ENCODE results near the gene TIGD3.
A peak's percentile ranks its signal among the peaks of the same experiment; 100 is the strongest.

TIGD3 gene

DNA sequence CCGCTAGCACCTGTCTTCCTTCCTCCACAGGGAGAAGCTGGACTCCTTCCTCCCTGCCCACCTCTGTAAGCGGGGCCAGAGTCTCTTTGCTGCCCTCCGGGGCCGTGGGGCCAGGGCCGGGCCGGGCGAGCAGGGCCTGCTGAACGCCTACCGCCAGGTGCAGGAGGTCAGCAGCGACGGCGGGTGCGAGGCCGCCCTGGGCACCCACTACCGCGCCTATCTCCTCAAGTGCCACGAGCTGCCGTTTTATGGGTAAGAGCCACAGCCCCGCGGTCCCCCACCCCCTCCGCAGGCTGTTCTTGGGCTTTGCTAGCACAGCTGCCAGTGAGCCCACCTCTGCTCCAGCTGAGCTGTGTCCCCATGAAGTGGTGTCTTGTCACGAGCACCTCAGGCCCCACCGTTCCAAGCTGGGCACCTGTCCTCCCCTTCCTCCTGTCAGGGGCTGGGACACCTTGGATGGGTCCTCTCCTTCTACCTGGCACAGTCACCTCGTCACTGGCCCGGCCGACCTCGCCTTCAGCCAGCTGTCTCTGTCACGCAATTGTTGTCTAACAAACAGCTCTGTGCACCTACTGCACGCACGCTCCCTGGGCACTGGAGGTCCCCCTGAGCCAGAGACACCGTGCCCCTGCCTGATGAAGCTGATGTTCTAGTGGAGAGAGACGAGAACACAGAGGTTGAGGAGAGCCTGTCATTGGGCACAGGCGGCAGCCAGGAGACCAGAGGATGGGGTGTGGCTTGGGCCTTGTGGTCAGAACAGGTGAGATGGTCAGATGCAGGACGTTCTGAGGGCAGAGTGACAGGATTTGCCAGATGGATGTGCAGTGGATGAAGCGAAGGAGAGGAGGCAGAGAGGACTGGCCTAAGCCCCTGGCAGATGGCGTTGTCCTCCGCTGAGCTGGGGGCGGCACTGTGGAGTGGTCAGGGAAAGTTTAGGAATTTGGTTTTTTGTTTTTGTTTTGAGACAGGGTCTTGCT, 42.5 kb downstream of the TIGD3 start:
- TF ChIP-seq, protein P1, sequence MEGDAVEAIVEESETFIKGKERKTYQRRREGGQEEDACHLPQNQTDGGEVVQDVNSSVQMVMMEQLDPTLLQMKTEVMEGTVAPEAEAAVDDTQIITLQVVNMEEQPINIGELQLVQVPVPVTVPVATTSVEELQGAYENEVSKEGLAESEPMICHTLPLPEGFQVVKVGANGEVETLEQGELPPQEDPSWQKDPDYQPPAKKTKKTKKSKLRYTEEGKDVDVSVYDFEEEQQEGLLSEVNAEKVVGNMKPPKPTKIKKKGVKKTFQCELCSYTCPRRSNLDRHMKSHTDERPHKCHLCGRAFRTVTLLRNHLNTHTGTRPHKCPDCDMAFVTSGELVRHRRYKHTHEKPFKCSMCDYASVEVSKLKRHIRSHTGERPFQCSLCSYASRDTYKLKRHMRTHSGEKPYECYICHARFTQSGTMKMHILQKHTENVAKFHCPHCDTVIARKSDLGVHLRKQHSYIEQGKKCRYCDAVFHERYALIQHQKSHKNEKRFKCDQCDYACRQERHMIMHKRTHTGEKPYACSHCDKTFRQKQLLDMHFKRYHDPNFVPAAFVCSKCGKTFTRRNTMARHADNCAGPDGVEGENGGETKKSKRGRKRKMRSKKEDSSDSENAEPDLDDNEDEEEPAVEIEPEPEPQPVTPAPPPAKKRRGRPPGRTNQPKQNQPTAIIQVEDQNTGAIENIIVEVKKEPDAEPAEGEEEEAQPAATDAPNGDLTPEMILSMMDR (IDR thresholded peaks at IDR 0.05): no peak
- TF ChIP-seq ZFX (IDR thresholded peaks at IDR 0.05; ENCODE audit: borderline replicate concordance): no peak

DNA sequence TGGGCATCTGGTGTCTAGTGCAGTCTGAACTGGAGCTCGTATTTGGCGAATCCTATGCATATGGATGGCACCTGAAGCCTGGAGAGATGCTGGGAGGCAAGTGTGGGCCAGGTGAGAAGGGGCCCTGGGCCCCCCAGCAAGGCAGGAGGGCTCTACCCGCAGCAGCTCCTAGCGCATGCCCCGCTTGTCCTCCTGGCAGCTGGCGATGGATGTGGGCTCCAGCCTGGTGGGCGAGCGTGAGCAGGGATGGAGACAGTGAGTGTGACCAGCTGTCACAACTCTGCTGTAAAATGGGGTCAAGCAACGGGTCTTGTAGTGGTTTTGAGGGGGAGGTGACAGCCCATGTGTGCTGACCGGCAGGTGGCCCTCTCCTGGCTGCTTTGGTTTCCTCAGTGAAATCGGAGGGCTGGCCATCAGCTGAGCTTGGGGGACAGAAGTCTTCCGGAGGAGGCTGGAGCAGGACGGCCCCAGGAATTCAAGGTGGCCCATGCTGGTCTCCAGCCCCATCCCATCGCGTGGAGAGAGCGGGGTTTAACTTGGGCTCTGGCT, 43.9 kb downstream of the TIGD3 start:
- TF ChIP-seq, protein P1 (IDR thresholded peaks at IDR 0.05): no peak
- no peak for TF ChIP-seq ZFX (IDR thresholded peaks at IDR 0.05; ENCODE audit: borderline replicate concordance)
- no peak overlapping the region for H3K27ac ChIP-seq

More for the DNA sequence above, 42.5 kb downstream of the TIGD3 start:
- H3K27ac ChIP-seq: no peak overlapping the region

DNA sequence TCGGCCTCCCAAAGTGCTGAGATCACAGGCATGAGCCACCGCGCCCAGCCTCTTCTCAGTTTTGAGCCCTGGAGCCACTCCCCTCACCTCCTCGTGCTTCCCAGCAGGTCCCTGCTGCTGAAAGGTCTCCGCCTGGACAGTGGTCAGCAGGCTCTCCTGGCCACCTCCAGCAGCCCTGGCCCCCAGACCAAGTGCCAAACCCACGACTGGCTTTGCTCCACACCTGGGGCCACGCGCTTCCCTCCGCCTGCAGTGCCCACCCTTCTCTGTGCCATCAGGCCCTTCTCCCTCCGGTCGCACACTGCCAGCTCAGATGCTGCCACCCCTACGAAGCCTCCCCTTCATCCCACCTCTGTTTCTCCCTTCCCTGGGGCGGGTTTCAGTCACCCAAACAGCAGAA, 44.7 kb downstream of the TIGD3 start:
- no peak for TF ChIP-seq ZFX (IDR thresholded peaks at IDR 0.05; ENCODE audit: borderline replicate concordance)
- TF ChIP-seq, protein P1 (IDR thresholded peaks at IDR 0.05): no peak
- H3K27ac ChIP-seq: no peak overlapping the region

DNA sequence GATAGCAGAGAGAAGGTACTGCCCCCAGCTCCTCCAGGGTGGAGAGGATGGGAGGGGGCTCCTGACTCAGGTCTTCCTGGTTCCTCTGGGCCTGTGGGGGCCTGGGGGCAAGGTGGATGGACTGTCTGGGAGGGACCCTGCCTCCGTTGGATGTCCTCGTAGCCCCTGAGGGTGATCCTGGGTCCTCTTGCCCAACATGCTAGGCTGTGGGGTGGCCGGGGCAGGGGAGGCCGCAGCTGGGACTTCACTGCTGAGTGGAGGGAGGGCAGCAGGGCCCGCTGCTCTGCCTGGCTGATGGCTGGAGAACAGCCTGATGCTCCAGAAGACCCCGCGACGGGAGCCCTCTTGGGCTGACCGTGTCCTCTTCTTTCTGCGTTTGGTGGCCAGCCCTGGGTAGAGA, 45.3 kb downstream of the TIGD3 start:
- TF ChIP-seq, protein P1 (IDR thresholded peaks at IDR 0.05): no peak
- TF ChIP-seq ZFX (IDR thresholded peaks at IDR 0.05; ENCODE audit: borderline replicate concordance): no peak

DNA sequence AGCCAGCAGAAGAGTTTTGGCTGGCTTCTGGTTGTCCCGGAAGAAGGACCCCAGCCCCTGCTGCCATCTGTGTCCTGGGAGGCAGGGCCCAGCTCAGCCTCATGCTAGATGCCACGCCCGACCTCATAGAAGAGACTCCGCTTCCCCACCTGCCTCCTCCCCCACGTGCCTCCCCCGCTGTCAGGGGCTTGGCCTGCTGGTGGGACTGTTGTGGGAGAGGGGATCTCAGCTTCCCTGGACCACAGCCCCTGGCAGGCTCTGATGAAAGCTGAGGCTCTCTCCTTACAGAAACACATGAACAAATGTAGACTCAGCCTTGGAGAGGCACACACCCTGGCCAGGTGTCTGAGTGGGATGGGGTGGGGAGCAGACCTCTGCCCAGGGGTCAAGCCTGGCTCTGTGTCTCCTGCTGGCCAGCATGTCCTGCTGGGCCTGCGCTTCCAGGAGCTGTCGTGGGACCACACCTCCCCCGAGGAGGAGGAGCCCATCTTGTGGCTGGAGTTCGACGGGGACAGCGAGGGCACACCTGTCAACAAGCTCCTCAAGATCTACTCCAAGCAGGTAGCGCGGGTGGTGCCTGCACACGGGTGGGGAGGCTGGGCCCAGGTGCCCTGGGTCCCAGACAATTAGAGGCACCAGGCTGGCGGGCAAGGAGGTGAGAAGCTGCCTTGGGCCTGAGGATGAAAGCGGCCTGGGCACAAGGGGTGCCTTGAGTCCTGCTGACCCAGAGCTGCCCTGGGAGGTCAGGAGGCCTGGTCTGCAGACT, 45.9 kb downstream of the TIGD3 start:
- H3K27ac ChIP-seq: no peak overlapping the region
- TF ChIP-seq, protein P1 (IDR thresholded peaks at IDR 0.05): no peak

More for the DNA sequence above, 45.3 kb downstream of the TIGD3 start:
- H3K27ac ChIP-seq: no peak overlapping the region

DNA sequence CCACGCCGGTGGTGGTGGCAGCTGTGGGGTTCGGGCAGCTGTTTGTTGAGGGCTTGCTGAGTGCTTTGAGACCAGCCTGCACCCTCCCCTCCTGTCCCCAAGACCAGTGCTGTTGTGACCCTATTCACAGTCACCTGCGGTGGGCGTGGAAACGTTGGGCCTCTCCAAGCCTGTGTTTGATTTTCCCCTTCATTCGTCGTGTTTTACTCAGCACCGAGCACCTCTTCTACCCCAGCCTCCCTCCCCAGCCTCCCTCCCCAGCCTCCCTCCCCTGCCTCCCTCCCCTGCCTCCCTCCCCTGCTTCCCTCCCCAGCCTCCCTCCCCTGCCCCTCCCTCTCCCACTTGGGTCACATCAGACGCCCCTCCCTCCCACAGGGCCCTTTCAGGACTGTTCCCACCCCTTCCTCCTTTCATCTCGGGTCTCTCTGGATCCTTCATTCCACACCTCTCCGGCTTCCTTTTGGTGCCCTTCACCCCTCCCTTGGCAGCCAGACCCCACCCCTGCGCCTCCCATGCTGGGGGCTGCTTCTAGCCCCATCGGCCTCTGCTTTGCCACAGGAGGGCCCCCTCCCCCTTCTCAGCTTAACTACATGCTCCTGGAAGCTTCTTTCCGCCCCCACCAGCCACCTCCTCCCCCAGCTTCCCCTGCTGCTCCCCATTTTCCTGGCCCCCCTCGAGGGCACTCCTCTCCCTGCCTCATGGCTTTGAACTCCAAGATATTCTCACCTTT, 46.7 kb downstream of the TIGD3 start:
- TF ChIP-seq, protein P1 (IDR thresholded peaks at IDR 0.05): no peak
- TF ChIP-seq ZFX (IDR thresholded peaks at IDR 0.05; ENCODE audit: borderline replicate concordance): no peak
- H3K27ac ChIP-seq: peak overlapping the region; percentile 10; the same call in 1 of the 2 replicates

Data from 22Rv1 (cell line).